Neural cell (in vitro differentiated cells): Measurements from ENCODE around the gene RPL35. TPM values are rescaled to one million over a fixed set of nuclear protein-coding genes. Genes with fewer than 3 reads are reported as not detected.
A peak's percentile ranks its signal among the peaks of the same experiment; 100 is the strongest.

Experiments
- H2AFZ ChIP-seq: fragments of 200-600, 300-800 bp; sonication (generic), shearing (Covaris generic); 2 replicates; pipeline ENCODE4 v1.6.0; 2014; ENCODE audit warnings: low read depth, mild to moderate bottlenecking, antibody characterized with exemption, low read length, moderate library complexity
- H3F3A ChIP-seq: fragments of 200-600 bp; shearing (Covaris generic); 2 replicates; pipeline ENCODE4 v1.6.1; 2016; ENCODE audit warnings: mild to moderate bottlenecking, moderate library complexity, mixed read lengths, antibody characterized with exemption, low read length; ENCODE audit not compliant: insufficient read depth, poor library complexity, severe bottlenecking
- H3K27ac ChIP-seq: fragments of 200-600, 300-800 bp; sonication (generic), shearing (Covaris generic); 2 replicates; pipeline ENCODE4 v1.5.1; 2014; ENCODE audit warnings: mild to moderate bottlenecking, low read length, moderate library complexity
- H3K27me3 ChIP-seq: fragments of 300-800, 200-600 bp; sonication (generic), shearing (Covaris generic); 2 replicates; pipeline ENCODE4 v1.6.0; 2014; ENCODE audit warnings: mild to moderate bottlenecking, low read depth, low read length, moderate library complexity; ENCODE audit not compliant: insufficient read depth
- H3K36me3 ChIP-seq: fragments of 300-800, 200-600 bp; sonication (generic), shearing (Covaris generic); 2 replicates; pipeline ENCODE4 v1.5.1; 2014; ENCODE audit warnings: mild to moderate bottlenecking, antibody characterized with exemption, low read length, moderate library complexity; ENCODE audit not compliant: insufficient read depth
- H3K4me2 ChIP-seq: fragments of 300-800, 200-600 bp; sonication (generic), shearing (Covaris generic); 2 replicates; pipeline ENCODE4 v1.6.0; 2014; ENCODE audit warnings: mild to moderate bottlenecking, low read length
- H3K4me3 ChIP-seq: fragments of 300-800, 200-600 bp; sonication (generic), shearing (Covaris generic); 2 replicates; pipeline ENCODE4 v1.5.1; 2014; ENCODE audit warnings: mild to moderate bottlenecking, low read length, moderate library complexity
- H3K79me2 ChIP-seq: fragments of 200-600 bp; shearing (Covaris generic); replicated peaks from 2 replicates; pipeline ENCODE4 v1.6.0; 2014; ENCODE audit warnings: mild to moderate bottlenecking, low read length, moderate library complexity; ENCODE audit not compliant: insufficient read depth
- H3K9ac ChIP-seq: fragments of 300-800, 200-600 bp; sonication (generic), shearing (Covaris generic); 2 replicates; pipeline ENCODE4 v1.6.1; 2016; ENCODE audit warnings: mild to moderate bottlenecking, low read length, mixed read lengths
- H3K9me2 ChIP-seq: fragments of 200-600 bp; shearing (Covaris generic); 2 replicates; pipeline ENCODE4 v1.6.1; 2016; ENCODE audit warnings: mild to moderate bottlenecking, low read length, mixed read lengths; ENCODE audit not compliant: insufficient read depth
- H3K9me3 ChIP-seq: fragments of 200-600, 300-800 bp; sonication (generic), shearing (Covaris generic); 2 replicates; pipeline ENCODE4 v1.6.1; 2016; ENCODE audit warnings: mild to moderate bottlenecking, mixed run types, low read length, moderate library complexity, mixed read lengths
- H4K20me1 ChIP-seq: fragments of 200-600 bp; shearing (Covaris generic); 2 replicates; pipeline ENCODE4 v1.6.1; 2016; ENCODE audit warnings: mild to moderate bottlenecking, mixed run types; ENCODE audit not compliant: insufficient read depth
- CTCF ChIP-seq: fragments of 450-650 bp; IDR thresholded peaks from 2 replicates; pipeline ENCODE4 v1.5.1; 2014; ENCODE audit warnings: antibody characterized with exemption, mild to moderate bottlenecking, moderate library complexity; ENCODE audit not compliant: poor library complexity, severe bottlenecking
- EP300 ChIP-seq: fragments of 450-650 bp; conservative IDR thresholded peaks from 2 replicates; pipeline ENCODE4 v1.6.1; 2014; ENCODE audit warnings: antibody characterized with exemption, mild to moderate bottlenecking, moderate library complexity; ENCODE audit not compliant: poor library complexity, severe bottlenecking
- EZH2 ChIP-seq: fragments of 200-600, 300-800 bp; shearing (Covaris generic), sonication (generic); IDR thresholded peaks from 2 replicates; pipeline ENCODE4 v1.6.1; 2014; ENCODE audit warnings: antibody characterized with exemption, low read length, borderline replicate concordance, mild to moderate bottlenecking; ENCODE audit not compliant: insufficient read depth, poor library complexity, severe bottlenecking
- MXI1 ChIP-seq: fragments of 450-650 bp; conservative IDR thresholded peaks from 2 replicates; pipeline ENCODE4 v1.6.1; 2014; ENCODE audit warnings: antibody characterized with exemption, mild to moderate bottlenecking; ENCODE audit not compliant: poor library complexity, severe bottlenecking
- POLR2AphosphoS5 ChIP-seq: IDR thresholded peaks from 2 replicates; pipeline ENCODE4 v1.6.1; 2012
- RAD21 ChIP-seq: fragments of 450-650 bp; conservative IDR thresholded peaks from 2 replicates; pipeline ENCODE4 v1.6.1; 2014; ENCODE audit warnings: antibody characterized with exemption, mild to moderate bottlenecking, moderate library complexity
- REST ChIP-seq: IDR thresholded peaks from 2 replicates; pipeline ENCODE4 v1.6.1; 2012; ENCODE audit warnings: borderline replicate concordance
- SMC3 ChIP-seq: fragments of 450-650 bp; conservative IDR thresholded peaks from 2 replicates; pipeline ENCODE4 v1.6.1; 2014; ENCODE audit warnings: antibody characterized with exemption, mild to moderate bottlenecking, moderate library complexity; ENCODE audit not compliant: poor library complexity
- TAF1 ChIP-seq: IDR thresholded peaks from 2 replicates; pipeline ENCODE4 v1.6.1; 2012; ENCODE audit warnings: low read depth
- polyA plus RNA-seq: library from polyadenylated mRNA; depleted of rRNA; stranded (reverse); fragments of >200 nt; gene quantifications from 2 replicates; pipeline ENCODE4 v1.2.3, GENCODE V29; 2014

The RPL35 gene
- polyA plus RNA-seq, 1 donor from 2014 or later, result 2,116 TPM

GRCh38 chr9:124863371-124863871 lies 1.7 kb upstream of the RPL35 start:
- TF ChIP-seq SMC3, result no peak
- no peak for TF ChIP-seq TAF1
- no peak for TF ChIP-seq EP300
- TF ChIP-seq REST, result no peak
- Histone ChIP-seq H3K9me2 (no peaks in the 10 kb centered on the region), H3K27ac (no peak overlapping the region), H3K9me3 (no peaks in the 10 kb centered on the region), H3K4me3 (no peak overlapping the region), H3K4me2 (no peak overlapping the region), H3K36me3 (no peaks in the 10 kb centered on the region), H3K79me2 (peaks cover 9% of the 10 kb centered on the region), H3K27me3 (no peaks in the 10 kb centered on the region), H2AFZ (no peak overlapping the region), H3F3A (no peaks in the 10 kb centered on the region), H4K20me1 (peaks cover 15% of the 10 kb centered on the region), H3K9ac (no peak overlapping the region)

DNA sequence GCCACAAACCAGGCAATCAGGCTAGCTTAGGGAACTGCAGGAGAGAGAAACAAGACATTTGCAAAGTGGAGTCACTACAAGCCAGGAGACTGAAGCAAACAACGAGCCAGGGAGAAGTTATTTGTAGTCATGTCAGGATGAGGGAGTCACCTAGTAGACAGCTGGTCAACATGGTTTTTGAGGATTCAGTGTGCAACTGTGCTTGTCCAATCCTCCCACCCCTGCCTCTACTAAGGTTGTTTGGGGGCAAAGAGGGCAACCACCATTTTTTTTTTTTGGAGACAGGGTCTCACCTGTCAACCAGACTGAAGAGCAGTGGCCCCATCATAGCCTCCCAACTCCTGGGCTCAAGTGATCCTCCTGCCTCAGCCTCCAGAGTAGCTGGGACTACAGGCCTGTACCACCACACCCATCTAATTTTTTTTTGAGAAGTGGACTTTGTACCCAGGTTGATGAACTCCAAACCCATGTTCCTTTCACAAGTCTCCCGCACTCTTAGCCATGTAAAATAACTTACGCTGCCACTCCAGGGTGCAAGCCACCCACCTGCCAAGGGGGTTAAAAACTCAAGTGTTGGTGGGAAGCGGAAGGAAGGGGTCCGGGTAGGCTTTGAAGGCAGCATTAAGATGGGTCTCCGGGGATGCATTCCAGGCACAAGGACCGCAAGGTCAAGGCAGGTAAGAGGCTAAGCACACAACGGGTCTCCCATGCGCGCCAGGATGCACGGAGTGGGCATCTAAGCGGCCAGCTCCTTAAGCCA lies 995 bp downstream of the RPL35 start:
- H3K27ac ChIP-seq, result no peak overlapping the region

More for the DNA sequence above, 995 bp downstream of the RPL35 start:
- peak overlapping the region; percentile 75 for H3K9ac ChIP-seq
- peak overlapping the region; percentile 79 for H3K4me3 ChIP-seq
- H3K79me2 ChIP-seq, result peaks cover 9% of the 10 kb centered on the region
- peaks cover 15% of the 10 kb centered on the region for H4K20me1 ChIP-seq
- no peaks in the 10 kb centered on the region for H3K9me2 ChIP-seq
- no peaks in the 10 kb centered on the region for H3K27me3 ChIP-seq
- no peak overlapping the region for H2AFZ ChIP-seq
- H3F3A ChIP-seq, result no peaks in the 10 kb centered on the region
- no peak for TF ChIP-seq MXI1
- TF ChIP-seq EZH2, result no peak
- TF ChIP-seq POLR2AphosphoS5, result no peak
- no peak for TF ChIP-seq CTCF
- TF ChIP-seq EP300, result no peak
- no peak for TF ChIP-seq REST
- no peak for TF ChIP-seq SMC3
- TF ChIP-seq RAD21, result no peak
- no peak for TF ChIP-seq TAF1
- H3K36me3 ChIP-seq, result no peaks in the 10 kb centered on the region
- peak overlapping the region; percentile 80 for H3K4me2 ChIP-seq
- H3K9me3 ChIP-seq, result no peaks in the 10 kb centered on the region
